Cerebellar cortex (tissue), 1 donor: ENCODE results near the gene CLEC1B.
"Not testable (repeated sequence)": the region's sequence is repeated elsewhere in the genome, so short reads cannot be mapped to it uniquely, and the experiment has no call there.

Experiments
- DNase-seq: peaks from one replicate; pipeline ENCODE4 v3.0.0-alpha.2; 2015; ENCODE audit warnings: low spot score

Gene CLEC1B

DNA sequence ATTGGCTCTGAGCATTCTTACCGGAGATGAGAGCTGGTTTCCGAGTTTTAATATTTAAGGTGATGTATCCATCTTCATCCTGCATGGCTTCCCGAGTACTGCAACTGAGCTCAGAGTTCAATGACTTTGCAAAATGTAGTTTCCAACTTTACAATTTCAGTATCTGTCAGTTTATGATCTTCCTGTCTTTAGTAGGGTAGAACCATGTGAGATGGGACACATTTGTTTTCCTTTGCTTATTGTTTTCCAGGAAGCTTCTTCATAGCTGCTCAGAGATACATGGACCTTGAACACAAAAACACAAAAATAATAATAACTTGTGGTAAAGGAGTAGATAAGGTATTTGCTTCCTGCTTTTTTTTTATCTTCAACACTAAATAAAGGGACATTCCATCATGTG lies at the start of gene CLEC1B:
TSS of gene CLEC1B (minus strand) at position 106 of the 400 bp plus-strand sequence. CDS start at position 85, 21 bp downstream.
- no peak for DNase-seq

DNA sequence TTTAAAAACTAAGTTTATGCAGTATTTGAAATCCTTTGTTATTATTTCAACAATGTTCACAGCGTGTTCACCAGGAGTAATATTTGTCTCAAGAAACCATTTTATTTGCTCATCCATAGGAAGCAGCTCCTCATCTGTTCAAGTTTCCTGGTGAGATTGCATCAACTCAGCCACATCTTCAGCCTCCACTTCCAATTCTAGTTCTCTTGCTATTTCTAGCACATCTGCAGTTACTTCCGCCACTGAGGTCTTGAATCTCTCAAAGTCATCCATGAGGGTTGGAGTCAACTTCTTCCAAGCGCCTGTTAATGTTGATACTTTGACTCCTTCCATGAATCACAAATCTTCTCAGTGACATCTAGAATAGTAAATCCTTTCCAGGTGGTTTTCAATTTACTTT lies 49.6 kb upstream of the CLEC1B start:
- DNase-seq = no peak

DNA sequence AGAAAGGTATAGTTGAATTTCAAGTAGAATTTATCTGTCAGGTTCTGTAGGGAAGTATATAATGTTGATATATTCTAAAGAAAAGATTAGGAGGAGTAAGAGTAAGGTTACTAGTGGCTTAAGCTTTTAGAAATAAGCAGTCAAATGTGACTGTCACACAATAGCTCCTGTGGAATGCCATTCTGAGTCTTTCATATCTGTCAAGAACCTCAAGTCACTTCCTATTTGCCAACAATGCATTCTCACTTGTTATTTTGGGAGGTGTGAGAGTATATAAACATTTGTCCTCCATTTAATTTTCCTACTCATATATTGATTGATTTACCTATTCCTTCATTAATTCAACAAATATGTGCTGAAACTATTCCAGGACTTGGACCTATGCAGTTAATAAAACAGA lies 43.2 kb upstream of the CLEC1B start:
- DNase-seq = no peak

DNA sequence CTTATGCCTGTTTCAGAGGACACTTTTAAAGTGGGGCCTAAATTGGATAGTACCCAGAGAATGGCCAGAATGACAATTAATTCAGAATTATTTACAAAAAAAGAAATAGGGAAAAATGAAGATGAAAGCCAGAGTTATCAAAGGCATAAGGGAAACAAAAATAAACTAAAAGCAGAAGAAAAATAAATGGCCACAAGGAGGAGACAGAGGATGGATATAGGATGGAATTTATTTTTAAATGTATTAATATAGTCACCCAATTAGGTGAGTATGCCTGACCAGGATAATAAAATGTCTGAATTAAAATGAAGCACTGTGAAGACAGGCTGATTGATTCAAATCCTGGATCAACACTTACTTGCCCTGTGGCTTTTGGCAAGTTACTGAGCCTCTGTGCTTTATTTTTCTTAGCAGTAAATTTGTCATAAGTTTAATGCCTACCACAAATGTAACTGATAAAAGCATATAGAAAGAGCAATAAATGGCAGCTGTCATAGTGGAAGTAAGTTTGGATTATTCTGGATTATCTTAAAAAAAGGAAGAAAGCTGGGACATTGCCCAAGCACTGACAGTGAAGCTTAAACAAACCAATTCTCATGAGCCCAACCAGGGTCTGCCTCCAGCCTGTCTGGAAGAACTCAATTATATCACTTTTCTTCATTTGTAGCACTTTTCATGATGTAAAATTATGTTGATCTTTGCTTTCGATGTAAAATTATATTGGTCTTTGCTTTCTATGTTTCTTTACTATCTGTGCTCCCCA lies 35.0 kb upstream of the CLEC1B start:
- no peak for DNase-seq

DNA sequence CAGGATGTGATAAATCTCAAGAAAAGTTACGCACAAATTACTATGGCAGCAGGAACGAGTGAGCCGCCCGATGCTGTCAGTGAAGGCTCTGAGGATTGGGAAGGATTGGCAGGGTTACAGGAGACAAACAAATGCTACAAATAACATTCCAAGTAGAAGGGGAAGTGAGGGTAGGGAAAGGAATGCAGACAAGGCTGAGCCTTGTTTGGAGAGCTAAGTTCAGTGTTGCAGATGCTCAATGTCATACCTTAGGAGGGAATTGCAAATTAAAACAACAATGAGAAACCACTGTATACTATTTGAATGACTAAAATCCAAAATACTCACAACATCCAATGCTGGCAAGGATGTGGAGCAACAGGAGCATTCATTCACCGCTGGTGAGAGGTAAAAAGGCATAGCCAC lies 32.9 kb upstream of the CLEC1B start:
- no peak for DNase-seq

DNA sequence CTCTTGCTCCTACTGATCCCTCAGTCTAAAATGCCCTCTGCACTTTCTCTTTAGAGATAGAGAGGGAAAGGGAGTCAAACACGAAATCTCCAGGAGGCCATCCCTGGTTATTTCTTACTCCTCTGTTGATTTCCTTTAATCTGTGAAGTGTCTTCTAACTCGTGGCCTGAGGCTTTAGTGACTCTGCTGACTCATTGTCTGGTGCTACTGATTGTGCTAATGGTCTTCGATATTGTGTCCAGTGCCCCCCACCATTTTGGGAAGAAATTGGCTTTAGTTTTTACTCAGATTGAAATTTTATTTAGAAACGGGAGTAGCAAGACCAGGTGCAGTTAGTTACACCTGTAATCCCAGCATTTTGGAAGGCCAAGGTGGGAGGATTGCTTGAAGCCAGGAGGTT lies 32.4 kb upstream of the CLEC1B start:
- DNase-seq = no peak

DNA sequence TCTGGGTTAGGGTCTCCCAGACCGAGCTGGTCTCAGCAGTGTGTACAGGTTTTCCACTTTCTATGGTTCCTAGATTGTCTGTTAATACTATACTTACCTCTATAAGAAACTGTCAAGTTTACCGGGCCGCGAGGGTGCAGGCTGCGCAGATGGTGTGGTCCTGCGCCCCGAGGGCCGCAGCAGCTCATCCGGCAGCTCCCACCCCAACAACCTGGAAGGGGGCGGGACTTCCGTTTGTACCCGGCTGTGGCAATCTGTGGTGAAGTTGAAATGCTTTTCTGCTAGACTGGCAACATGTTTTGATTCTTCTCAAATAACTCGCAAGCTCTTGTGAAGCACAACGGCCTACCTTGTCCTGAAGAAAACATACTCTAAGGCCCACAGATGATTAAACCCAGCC lies 31.5 kb upstream of the CLEC1B start, which contains the start of gene CLEC9A:
TSS of gene CLEC9A (plus strand) at position 237 of the 400 bp plus-strand sequence. CDS start 22,006 bp downstream, outside the sequence.
- DNase-seq = no peak

DNA sequence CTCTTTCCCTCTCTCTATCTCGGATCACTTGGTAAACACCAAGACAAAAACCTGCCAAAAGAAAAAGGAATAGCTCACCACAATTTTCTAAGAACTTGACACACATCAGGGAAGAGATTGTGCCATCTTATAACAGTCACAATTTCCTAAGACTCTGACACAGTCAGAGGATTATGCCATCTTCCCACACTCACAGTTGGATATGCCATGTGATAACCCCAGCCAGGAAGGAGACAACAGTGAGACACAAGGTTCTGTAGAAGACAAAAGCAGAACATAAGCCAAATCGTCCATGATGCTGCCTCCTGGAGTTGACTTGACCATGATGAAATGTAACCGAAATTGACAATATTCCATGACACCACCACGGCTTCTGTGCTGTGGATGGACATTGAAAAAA lies 28.8 kb upstream of the CLEC1B start:
- no peak for DNase-seq

DNA sequence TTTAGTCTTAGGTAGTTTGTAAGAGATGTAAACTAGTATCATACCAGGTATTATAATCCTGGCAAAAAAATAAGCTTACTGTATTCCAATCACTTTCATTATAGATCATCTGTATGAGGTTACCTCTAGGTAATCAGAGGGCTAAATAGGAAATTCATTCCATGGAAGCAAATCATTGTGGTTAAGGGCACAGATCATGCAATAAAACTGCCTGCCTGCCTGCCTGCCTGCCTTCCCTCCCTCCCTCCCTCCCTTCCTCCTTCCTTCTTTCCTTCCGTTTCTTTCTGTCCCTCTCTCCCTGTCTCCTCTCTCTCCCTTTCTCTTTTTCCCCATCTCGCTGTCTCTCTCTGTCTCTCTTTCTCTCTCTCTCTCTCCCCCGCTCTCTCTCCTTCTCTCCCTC lies 28.4 kb upstream of the CLEC1B start:
- no peak for DNase-seq

DNA sequence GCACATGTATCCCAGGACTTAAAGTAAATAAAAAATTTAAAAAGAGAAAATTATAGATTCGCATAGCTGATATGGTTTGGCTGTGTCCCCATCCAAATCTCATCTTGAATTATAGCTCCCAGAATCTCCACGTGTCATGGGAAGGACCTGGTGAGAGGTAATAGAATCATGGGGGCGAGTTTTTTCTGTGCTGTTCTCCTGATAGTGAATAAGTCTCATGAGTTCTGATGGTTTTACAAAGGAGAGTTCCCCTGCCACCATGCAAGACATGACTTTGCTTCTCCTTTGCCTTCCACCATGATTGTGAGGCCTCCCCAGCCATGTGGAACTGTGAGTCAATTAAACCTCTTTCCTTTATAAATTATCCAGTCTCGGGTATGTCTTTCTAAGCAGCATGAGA lies 27.7 kb upstream of the CLEC1B start:
- not testable (repeated sequence) for DNase-seq

DNA sequence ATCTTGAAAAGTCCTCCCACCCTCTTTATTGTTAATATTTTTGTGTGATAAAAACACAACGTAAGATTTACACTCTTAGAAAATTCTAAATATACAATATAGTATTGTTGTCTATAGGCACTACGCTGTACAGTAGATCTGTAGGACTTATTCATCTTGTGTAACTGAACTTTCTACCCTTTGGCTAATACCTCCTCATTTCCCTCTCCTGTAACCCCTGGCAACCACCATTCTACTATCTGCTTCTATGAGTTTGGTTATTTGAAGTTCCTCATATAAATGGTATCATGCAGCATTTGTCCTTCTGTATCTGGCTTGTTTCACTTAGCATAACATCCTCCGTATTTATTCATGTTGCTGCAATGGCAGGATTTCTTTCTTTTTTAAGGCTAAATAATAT lies 26.3 kb upstream of the CLEC1B start:
- no peak for DNase-seq

DNA sequence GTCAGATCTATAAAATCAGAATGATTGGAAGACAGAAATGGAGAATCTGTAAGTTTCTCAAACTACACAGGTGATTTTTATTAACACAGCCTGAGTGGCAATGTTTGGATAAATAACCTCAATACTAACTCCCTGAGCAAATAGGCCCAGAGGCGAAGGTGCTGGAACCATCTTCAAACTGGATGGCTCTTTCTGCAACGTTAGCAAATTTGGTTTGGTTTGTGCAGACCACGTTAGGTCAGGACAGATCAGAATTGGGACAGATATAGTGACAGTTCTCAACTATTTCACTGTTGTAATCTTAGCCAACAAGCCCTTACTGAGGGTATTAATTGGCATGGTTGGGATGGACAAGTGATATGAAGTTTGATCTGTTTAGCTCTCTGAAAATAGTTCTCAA lies 22.4 kb upstream of the CLEC1B start:
- DNase-seq = no peak

DNA sequence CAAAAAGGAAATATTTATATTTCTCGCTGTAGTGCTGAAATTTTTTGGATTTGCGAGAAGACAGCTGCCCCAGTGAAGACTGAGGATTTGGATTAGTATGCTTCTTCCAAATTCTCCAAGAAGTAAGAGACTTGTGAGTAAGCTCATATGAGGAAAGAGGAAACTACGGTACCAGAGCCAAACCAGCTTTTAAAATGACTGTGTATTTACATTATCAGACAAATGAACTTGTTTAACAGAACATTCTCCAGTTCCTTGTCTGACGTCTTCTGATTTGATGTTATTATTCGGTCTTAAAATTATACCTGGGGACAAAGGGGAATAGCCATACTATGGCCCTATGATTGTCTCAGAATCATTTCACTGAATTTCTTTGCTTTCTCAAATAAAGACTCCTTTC lies 19.5 kb upstream of the CLEC1B start:
- no peak for DNase-seq

DNA sequence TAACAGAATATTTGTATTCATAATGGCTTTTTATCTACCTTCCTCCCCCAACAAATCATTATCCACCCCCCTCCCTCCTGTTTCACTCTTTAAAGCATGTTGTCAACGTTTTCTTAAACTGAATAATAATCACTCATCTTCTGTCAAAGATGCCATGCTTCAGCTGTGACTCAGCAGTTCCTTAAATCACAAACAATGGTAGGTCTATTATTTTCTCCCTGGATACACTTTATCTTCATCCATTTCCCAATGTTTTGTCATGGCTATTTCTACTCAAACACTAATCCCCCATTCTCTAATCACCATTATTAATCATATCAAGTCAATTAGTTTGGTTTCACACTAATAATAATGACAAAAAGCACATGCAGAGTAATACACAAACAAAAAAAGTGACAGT lies 18.0 kb upstream of the CLEC1B start:
- no peak for DNase-seq

DNA sequence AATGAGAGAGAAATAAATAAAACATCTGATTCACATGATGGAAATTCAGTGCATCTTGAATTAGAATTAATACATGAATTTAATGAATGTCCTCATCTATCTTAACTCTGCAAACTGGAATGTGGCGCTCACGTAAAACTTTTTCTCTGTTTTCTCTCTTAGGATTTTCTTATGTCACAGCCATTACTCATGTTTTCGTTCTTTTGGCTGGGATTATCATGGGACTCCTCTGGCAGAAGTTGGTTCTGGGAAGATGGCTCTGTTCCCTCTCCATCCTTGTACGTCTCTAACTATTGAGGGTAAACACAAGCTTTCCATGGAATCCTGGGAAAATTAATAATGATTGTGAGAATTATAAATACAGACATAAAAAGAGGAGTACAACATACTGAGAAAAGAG lies 16.5 kb upstream of the CLEC1B start:
- DNase-seq = no peak

DNA sequence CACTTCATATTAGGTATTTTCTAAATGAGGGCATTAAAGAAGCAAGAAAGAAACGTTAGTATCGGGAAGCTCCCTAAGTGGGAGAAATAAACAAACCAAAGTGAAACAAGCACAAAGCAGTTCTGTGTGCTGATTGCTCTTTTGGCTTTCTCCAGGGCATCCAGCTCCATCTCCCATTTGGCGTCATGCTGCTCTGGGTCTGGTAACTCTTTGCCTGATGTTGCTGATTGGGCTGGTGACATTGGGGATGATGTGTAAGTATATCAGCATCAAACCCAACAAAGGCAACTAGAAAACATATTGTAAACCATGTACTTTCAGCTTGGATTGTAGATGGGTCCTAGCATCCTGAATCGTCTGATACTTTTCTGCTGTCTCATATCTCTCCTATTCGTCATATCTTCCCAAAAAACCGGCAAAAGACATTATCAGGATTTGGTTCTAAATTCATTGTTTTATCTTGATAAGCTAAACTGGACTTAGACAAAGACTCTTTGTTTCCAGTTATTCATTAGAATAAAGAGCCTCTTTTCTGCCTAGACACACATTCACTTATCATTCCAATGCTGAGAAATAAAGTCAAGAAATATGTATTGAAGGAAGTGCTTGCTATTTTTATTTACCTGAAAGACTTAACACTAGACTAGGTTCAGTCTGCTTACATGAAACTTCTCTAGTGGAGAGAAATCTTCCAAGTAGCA lies 13.9 kb upstream of the CLEC1B start:
- DNase-seq = no peak

DNA sequence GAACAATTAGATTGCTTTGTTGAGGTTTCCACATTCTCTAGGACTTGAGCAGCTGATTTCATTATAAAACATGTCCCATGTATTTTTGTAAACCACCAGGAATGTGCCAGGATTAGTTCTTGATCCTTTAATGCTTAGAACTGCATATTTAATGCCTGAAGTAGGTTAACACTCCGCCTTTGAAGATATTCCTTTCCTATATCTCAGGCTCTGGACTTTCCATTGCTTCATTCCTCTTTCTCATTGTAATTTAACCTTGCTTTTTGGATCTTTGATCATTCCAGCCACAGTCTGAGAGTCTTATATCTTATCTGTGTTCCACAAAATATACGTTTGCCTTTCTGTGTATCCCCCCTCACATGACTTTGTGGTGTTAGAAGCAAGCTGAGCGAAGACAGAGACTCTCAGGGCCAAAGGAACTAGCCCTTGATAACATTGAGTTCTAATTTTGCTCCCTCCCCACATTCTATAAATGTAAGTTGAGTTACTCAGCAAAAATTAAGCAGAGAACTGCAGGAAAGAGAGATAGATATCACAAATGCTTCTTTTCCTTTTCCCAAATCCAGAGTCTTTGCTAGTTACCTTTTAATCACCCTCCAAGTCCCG lies 2.4 kb upstream of the CLEC1B start:
- no peak for DNase-seq

DNA sequence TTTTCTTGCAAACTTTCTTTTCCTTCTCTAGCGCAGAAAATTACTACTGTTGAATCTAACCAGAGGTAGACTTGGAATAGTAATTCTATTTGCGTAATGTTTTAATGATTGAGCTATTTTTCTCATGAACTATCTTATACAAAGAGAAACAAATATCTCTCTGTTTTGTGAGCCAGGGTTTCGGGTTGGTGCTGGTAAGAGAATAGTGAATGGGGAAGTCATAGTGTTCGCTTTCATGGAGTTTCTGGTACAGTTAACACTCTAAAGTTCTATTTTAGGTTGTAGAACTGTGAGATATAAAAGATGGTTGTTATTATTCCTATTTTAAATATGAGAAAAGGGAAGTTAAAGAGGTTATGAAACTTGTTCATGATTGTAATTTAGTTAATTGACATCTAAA lies 6.6 kb downstream of the CLEC1B start:
- DNase-seq = no peak

DNA sequence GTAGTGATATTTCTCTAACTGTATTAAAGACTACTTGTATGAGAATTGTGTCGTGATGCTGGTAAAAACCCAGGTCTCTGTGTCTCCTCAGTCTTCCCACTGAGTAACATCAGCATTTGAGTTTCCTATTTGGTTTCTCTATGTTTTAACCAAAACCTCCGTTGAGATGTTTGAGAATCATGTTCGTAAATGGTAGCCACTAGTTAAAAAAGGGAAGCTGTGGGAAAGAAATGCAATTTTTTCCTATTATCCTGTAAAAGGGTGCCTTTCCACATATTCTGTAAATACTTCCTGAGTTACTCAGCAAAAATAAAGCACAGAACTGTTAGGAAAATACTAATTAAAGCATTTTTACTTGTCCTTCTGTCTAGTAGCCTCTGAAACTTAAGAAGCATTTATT lies 7.0 kb downstream of the CLEC1B start:
- no peak for DNase-seq

DNA sequence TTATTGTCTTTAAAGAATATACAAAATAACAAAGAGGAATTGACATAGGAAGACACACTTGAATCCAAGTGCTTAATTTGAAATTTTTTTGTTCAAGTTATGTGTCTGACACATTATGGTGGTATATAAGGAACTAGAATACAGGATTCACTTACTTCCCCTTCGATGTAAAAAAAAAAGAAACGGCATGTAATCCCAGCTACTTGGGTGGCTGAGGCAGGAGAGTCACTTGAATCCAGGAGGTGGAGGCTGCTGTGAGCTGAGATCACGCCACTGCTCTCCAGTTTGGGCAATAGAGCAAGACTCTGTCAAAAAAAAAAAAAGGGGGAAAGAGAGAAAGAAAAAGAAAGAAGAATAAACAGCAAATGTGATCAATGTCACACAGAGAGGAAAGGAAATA lies 18.8 kb downstream of the CLEC1B start:
- DNase-seq = no peak

DNA sequence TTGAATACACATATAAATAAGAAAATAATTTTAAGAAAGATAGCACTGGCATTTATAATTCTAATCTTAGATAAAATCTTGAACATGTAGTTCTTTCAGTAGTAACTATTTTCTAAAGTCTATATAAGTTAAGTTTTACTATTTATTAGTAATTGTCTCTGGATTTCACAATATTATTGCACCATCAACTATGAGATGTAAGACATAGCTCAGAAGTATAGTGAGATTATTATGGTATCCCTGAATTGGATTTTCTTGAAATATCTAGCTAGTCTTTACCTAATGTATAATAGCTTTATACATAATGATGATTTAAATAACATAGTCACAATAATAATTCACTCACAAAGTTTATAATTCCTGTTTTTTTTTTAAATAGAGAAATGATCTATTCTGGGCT lies 21.0 kb downstream of the CLEC1B start:
- DNase-seq = no peak

DNA sequence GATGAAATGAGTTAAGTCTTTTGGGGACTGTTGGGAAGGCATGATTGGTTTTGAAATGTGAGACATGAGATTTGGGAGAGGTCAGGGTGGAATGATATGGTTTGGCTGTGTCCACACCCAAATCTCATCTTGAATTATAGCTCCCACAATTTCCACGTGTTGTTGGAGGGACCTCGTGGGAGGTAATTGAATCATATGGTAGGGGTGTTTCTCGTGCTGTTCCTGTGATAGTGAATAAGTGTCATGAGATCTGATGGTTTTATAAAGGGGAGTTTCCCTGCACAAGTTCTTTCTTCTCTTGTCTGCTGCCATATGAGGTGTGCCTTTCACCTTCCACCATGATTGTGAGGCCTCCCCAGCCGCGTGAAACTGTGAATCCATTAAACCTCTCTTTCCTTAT lies 22.3 kb downstream of the CLEC1B start:
- DNase-seq = not testable (repeated sequence)

DNA sequence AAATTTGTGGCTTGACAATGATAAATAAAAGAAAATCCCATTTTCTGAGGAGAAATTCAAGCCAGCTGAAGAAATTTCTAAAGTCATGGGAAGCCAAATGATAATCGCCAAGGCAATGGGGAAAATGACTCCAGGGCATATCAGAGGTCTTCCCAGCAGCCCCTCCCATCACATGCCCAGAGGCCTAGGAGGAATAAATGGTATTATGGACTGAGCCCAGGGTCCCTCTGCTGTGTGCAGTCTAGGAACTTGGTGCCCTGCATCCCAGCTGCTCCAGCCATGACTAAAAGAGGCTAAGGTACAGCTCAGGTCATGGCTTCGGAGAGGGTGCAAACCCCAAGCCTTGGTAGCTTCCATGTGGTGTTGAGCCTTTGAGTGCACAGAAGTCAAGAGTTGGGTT lies 23.3 kb downstream of the CLEC1B start:
- no peak for DNase-seq
